Sigmoid colon (tissue), 3 donors: ENCODE results near the gene RAD51C.

Experiments
- CTCF ChIP-seq, 4 experiments: fragments of 450-650 bp in 3 of 4; fragments of 200-600 bp in 1 of 4; IDR thresholded peaks; one replicate each; pipeline ENCODE4 v1.5.1; 2016 to 2019; ENCODE audit warnings: antibody characterized with exemption in 4 of 4, mild to moderate bottlenecking in 3 of 4, moderate library complexity in 2 of 4
- POLR2A ChIP-seq, 2 donors: fragments of 450-650 bp; IDR thresholded peaks; one replicate each; pipeline ENCODE4 v1.6.1; 2016; ENCODE audit warnings: antibody characterized with exemption in 2 of 2, mild to moderate bottlenecking in 2 of 2, moderate library complexity in 2 of 2

GRCh38 chr17:58734040-58734439 is 41.6 kb downstream of the RAD51C start:
- no peak for TF ChIP-seq CTCF (IDR thresholded peaks at IDR 0.05)
- no peak for TF ChIP-seq POLR2A (IDR thresholded peaks at IDR 0.05)
